CD4-positive, alpha-beta T cell treated with Interferon gamma for 1 hour (primary cell): ENCODE results near the gene CXorf49.
"Not testable (repeated sequence)": the region's sequence is repeated elsewhere in the genome, so short reads cannot be mapped to it uniquely, and the experiment has no call there.

Experiments used
- DNase-seq: peaks from one replicate; pipeline ENCODE4 v3.0.0-alpha.2; 2020

Gene CXorf49

GRCh38 chrX:71671043-71671780 lies 46.9 kb downstream of the CXorf49 start:
- DNase-seq, result no peak

- DNase-seq, result not testable (repeated sequence)
These were observed 48.1 kb downstream of the CXorf49 start for GRCh38 chrX:71669947-71670346.

- no peak for DNase-seq
These were observed 48.6 kb downstream of the CXorf49 start for GRCh38 chrX:71669492-71669891.

GRCh38 chrX:71668248-71668595 lies 49.9 kb downstream of the CXorf49 start:
- DNase-seq, result no peak

- no peak for DNase-seq
These were observed 50.5 kb downstream of the CXorf49 start, which contains the start of gene LOC101059915 for GRCh38 chrX:71667328-71668247. Gene LOC101059915 (plus strand): TSS chrX:71667546.

GRCh38 chrX:71666240-71667223 lies 51.6 kb downstream of the CXorf49 start:
- DNase-seq, result no peak

- no peak for DNase-seq
These were observed 52.3 kb downstream of the CXorf49 start for GRCh38 chrX:71665747-71666146.

- no peak for DNase-seq
These were observed 53.1 kb downstream of the CXorf49 start for GRCh38 chrX:71664889-71665491.
